Measurements from ENCODE around the gene KCNN3.

The KCNN3 gene

DNA sequence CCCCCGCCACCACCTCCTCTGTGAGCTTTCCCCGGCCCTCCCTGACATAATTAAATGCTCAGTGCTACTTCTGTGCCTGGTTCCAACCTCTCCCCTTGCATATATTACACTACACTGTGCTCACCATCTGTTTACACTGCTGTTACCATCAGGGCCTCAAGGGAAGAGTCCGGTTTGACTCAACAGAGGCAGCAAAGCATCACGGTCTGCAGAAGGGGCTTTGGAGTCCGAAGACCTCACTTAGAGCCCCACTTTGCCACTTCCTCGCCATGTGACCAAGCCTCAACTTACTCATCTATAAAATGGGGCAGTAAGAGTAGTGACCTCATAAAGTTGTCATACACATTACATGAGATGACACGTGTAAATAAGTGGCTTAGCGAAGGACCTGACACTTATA, 27.4 kb downstream of the KCNN3 start:
- no peak for DNase-seq (ENCODE audit: low read depth in 2 of 2, low spot score in 1 of 2)

DNA sequence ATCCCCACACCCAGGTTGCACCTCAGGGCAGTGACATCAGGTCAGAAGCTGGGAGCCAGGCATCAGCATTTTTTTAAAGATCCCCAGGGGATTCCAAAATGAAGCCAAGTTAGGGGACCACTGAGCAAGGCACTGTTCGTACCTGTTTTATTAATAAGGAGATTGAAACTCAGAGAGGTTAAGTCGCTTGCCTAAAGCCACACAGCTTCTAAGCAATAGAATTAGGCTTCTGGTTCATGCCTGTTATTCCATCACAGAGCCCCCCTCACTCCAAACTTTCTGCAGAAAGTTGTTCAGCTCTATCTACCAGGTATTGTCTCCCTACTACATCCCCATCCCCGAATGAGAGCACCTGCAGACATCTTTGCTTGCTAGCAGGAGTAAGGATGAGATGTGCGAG, 28.7 kb downstream of the KCNN3 start:
- DNase-seq (ENCODE audit: low read depth in 2 of 2, low spot score in 1 of 2), result no peak

DNA sequence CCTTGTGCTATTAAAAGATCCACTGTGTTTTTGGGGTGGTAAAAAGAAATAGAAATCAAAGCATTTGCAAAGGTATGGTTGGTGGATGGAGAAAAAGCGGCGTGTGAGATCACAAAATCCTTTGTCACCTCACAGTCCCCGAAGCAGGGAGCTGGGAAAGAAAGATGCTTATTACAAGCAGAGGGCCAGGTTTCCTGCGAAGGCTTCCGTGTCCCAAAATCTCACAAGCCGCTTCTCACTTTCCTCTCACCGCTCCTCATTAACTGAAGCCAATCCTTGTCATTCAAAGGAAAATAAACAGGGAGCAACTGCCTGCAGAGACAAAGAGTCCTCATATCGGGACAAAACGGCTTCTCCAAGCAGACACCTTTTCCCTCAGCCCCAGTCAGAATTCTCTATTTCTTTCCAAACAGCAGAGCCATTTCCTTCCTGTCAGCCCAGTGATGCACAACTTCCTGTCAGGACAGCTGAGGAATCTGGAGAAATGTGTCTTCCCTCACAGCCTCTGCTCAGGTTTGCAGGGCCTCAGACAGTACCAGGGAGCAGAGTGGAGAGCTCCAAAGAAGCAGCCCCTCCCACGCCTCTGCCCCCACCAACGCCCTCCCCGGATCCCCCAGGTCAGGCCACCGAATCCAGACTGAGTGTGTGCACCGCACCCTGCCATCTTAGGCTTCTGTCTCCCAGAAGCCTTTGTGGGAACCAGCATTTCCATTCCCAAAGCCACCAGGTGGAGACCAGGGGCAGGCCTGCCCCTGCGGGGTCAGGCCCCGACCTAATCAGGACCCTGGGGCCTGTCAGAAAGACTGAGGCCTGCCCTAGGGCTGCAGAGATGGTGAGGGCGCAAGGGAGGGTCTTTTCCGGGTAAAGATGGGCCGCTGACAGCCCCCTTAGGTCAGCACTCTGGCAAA, 29.6 kb downstream of the KCNN3 start:
- DNase-seq (ENCODE audit: low read depth in 2 of 2, low spot score in 1 of 2), result no peak

DNA sequence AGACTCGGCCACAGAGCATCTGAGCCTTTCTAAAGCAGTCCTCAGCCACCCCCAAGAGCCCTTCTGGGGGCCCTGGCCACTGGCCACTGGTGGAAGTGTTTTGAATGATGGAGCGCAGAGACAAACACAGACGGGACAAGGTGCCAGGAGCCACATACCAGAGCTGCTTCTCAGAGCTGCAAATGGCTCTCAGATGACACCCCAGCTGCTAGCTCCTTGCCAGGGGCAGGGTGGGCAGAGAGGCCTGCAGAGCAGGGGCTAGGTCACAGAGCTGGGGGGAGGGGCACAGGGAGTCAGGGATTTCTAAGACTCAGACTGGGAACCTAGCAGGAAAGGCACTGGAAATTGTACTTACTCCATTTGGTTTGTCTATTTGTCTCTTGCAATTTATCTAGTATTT, 30.4 kb downstream of the KCNN3 start:
- DNase-seq (ENCODE audit: low read depth in 2 of 2, low spot score in 1 of 2), result no peak

DNA sequence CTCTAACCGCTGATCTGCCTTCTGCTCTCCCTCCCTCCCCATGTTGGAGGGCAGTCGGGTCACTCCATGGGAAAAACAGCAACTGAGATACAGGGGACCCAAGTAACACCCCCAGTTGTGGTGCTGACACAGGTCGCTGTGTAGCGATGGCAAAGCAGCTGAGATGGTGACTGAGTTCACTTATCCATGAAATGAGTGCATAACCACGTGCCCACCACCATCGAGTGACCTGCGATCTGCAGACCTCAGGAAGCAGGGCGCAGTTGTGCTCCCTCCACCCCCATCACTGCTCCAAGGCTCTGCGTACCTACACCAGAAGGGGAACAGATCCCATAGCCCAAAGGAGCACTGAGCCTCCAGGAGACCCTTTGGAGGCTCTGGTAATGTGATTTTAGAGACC, 31.1 kb downstream of the KCNN3 start:
- no peak for DNase-seq (ENCODE audit: low read depth in 2 of 2, low spot score in 1 of 2)

DNA sequence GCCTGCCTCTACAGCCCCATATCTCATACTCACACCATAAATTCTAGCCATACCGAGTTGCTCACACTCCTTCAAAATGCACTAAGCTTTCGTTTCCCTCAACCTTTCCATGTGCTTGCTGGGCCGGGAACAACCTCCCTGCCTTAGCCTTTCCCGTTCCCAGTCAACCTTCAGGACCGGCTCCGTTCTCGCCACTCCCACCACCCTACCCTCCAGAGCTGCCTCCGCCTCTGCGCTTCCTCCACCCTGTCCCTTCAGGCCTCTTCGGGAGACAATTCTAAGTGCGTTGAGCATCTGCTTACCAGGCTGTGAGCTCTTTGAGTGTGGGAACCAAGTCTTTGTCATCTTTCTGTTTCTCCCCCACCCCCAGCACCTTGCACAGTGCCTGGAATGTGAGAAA, 31.6 kb downstream of the KCNN3 start:
- no peak for DNase-seq (ENCODE audit: low read depth in 2 of 2, low spot score in 1 of 2)

DNA sequence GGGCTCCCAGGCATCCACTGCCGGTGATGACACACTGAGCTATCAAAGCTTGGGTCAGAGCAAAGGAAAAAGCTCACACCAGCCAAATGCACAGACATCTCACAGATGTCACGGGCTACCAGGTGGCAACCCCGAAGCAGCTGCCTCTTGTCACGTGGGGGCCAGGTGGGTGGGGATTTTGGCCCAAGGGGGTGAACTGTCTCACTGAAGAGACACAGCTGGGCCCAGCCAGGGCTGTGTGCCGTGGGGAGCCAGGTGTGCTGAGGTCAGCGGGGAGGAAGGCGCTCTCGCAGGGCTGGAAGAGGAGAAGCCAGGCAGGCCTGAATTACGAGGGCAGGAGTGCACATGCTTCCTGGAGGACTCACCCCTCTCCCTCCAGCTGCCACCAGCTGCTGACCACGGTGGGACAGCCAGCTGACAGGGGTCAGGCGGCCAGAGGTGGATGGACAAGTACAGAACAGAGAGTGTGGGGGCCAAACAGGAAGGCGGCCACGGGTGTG, 32.4 kb downstream of the KCNN3 start:
- DNase-seq (ENCODE audit: low read depth in 2 of 2, low spot score in 1 of 2), result no peak

DNA sequence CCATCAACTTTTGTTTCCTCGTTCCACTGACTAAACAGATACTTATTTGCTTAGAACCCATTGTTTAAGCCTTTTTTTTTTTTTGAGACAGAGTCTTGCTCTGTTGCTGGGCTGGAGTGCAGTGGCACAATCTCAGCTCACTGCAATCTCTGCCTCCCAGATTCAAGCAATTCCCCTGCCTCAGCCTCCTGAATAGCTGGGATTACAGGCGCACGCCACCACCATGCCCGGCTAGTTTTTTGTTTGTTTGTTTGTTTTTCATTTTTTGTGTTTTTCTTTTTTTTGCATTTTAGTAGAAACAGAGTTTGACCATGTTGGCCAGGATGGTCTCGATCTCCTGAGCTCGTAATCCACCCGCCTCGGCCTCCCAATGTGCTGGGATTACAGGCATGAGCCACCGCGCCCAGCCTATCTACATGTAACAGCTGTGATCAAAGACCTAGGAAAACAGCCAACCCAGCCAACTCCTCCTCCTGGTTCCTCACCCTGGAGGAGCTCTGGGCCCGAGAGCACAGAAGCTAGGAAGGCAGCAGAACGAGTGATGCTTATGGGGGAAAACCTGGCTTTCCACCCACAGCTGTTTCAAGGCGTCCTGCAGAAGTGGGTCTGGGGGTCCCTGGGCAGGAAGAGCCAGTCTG, 32.9 kb downstream of the KCNN3 start:
- DNase-seq (ENCODE audit: low read depth in 2 of 2, low spot score in 1 of 2), result no peak

DNA sequence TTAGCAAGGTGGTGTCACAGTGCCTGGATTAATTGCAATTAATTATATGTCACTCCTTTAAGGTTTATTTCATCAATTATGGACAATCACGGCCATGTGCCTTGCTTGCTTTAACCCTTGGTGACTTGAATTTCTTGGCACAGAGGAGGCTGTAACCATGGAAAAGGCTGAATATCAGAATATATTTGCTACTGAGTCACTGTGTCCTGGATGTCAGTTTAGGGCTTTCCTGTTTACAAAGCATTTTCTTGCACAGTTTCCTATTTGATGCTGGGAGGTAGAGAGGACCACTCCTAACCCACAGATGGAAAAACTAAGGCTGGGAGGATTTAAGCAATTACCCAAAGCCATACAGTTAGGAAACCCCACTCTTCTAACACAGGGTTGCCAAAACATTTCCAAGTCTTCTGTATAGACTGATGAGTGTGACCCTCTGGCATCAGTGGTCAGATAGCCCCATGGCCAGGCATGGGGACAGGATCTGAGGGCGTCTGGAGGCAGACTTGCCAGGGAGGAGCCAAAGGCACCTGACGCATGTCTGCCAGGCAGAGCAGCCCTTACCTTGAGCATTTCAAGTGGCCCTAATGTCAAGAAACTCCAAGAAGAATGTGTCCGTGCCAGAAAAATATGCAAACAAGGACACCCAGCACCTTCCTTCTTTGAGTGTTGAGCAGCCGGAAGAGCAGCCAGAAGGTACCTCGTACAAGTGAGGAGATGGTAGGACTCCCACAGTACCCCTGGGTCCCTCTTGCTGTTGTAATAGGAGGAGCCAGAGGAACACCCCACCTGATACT, 34.4 kb downstream of the KCNN3 start:
- no peak for DNase-seq (ENCODE audit: low read depth in 2 of 2, low spot score in 1 of 2)

DNA sequence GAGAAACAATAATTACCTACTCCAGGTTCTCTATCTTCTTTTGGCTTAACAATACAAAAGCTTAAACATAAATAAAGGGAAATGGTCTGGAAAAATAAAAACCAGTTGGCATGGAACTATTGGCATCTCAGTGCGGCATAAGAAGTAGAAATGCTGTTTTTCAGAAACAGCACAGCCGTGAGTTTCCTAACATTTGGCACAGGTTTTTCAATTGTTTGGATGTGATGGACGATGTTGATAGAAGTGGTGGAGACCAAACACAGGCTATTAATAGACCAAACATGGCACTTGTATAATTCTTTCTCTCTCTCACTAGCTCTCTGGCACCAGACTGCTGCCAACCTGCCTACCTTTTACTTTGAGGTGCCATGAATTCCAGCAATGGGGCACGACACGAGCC, 36.2 kb downstream of the KCNN3 start:
- no peak for DNase-seq (ENCODE audit: low read depth in 2 of 2, low spot score in 1 of 2)

DNA sequence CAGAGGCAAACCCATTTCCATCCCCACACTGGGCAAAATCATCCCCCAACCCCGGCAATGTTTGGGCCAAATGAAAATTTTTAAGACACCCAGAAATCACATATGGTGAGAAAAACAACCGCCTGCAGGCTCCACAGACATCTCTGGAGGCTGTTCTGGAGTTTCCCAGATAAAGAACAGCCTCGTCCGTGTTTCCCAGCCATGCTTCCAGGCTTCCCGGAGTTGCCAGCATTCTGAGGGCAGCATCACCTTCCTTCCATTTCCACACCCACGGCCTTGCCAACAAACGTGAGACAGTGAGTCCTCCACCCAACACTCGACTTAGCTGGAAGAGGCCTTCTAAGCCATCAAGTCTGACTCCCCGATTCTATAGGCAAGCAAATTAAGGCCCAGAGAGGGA, 36.9 kb downstream of the KCNN3 start:
- DNase-seq (ENCODE audit: low read depth in 2 of 2, low spot score in 1 of 2), result no peak

DNA sequence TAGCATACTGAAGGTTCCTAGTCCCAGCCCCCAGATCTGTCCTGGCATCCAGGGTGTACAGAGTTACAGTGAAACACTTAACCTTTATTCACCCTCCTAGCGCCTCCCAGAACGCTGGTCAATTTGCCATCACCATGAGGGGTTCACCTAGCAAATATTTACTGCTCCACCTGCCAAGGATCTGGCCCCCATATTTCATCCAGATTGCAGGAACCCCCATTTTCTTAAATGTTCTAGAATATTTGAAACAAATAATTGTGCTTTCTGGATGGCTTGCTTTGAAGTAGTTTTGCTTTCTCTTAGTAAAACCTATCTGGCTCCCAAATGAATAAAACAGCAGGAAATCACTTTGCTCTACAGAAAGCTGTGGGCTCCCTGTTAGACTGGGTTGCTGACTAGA, 37.7 kb downstream of the KCNN3 start:
- DNase-seq (ENCODE audit: low read depth in 2 of 2, low spot score in 1 of 2), result no peak

DNA sequence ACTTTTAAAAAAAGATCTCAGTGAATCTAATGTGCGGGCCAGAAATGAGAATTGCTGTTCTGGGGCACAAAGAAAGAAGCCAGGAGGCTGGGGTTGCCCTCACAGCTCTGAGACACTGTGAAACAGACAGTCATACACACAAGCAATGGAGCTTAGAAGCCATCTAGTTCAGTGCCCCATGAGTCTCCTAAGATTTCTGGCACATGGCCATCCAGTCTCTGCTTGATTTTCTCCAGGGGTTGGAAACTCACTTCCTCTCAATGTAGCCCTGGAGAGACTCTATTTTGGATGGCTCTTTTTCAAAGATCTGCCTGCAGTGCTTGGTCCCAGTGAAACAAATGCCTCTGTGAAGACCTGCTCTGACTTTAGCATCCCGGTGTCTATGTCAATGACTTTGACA, 38.6 kb downstream of the KCNN3 start:
- DNase-seq (ENCODE audit: low read depth in 2 of 2, low spot score in 1 of 2), result no peak

DNA sequence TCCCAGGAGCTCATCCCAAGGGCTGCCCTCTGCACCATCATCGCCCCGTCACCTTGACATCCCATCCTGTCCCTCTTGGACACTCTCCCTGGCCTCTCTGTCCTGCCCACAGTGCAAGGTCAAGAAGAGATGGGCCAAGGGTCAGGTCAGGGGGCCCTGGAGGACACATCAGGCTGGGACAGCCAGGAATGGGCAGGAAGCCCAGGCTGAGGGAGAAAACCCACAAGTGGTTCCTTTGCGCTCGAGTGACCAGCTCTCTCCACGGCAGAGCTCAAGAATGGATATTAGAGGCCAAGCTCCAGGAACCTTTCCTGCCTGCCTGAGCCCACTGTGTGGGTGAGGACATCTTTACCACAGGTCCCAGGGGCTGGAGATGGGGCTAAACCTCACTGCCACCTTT, 41.0 kb downstream of the KCNN3 start:
- no peak for DNase-seq (ENCODE audit: low read depth in 2 of 2, low spot score in 1 of 2)

DNA sequence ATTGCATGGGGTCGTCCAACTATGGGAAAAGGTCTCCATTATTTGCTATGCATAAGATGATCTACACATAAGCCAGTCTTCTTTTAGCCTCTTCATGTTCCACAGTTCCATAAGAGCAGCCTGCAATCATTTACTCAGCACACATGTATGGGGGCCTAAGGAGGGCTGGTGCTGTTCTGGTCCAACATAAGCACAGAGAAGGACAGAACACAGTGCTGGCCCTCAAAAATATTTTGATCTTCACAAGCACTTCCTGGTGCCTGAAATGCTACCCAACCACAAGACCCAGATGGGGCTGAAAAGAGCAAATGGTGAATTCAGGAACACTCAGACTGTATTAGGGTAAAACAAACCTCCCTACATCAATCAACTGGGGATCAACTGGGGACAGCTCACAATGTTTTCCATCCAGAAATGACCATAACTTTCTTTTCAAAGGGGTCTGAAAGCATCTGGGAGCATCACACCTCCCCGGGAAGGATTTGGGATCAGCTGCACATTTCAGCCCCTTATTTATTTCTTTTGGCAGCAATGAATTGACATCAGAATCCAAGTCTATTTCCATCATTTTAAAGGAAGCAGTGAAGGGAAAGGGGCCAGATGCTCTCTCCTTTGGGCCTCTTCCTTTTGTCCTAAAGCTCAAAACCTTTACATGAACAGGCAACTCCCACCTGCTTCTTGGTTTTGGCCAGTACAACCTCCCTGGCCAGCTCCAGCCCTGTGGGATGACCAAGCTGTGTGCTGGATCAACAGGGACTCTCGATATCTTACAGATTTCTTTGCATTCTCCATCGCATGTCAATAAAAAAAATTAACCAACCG, 45.7 kb downstream of the KCNN3 start:
- no peak for DNase-seq (ENCODE audit: low read depth in 2 of 2, low spot score in 1 of 2)

DNA sequence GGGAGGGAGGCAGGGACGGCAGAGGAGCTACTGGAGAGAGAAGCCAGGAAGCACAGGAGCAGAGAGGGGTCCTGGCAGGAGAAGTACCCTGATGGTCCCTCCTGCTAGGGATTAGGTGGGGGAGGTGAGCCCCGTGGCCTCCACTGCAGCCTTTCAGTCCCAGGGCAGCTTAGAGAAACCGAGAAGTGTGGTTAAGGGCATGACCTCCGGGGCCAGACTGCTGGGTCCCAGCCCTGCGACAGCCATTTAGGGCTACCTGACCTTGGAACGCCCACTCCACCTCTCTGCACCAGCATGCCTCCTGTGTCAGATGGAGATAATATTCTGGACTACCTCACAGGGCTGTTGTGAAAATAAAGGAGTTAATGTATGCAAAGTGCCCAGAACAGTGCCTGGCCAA, 47.4 kb downstream of the KCNN3 start:
- no peak for DNase-seq (ENCODE audit: low read depth in 2 of 2, low spot score in 1 of 2)

DNA sequence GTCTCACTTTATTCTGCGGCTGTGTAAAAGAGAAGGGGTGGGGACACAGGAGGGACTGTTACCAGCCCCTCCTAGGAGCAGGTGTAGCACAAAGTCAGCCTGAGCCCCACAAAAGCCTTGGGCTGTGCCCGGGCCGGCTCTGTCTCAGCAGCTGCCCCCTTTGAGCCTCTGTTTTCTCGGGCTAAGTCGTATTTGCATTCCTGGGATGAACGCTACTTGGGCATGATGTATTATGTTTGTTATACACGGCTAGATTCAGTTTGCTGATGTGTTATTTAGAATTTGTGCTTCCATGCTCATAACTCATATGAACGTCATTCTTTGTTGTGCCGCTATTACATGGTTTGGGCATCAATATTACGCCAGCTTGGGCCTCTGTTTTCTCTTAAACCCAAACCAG, 47.8 kb downstream of the KCNN3 start:
- no peak for DNase-seq (ENCODE audit: low read depth in 2 of 2, low spot score in 1 of 2)

DNA sequence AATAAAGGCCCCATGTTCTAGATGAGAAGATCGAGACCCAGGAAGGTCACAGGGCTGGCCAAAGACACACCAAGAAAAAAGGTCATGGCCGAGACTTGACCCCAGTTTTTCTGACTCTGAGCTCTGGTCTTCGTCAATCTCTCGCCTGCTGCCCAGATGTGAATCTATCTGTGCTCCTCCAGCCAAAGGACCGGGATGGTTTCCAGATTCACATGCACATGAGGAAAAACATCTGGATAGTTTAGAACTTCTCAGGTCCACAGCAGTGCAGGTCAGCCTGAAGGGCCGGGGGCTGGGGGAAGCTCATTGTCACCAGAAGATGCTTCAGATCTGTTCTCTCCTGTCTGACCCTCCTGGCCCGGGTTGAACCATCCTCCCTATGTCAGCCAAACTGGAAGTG, 49.0 kb downstream of the KCNN3 start:
- DNase-seq (ENCODE audit: low read depth in 2 of 2, low spot score in 1 of 2), result no peak

DNA sequence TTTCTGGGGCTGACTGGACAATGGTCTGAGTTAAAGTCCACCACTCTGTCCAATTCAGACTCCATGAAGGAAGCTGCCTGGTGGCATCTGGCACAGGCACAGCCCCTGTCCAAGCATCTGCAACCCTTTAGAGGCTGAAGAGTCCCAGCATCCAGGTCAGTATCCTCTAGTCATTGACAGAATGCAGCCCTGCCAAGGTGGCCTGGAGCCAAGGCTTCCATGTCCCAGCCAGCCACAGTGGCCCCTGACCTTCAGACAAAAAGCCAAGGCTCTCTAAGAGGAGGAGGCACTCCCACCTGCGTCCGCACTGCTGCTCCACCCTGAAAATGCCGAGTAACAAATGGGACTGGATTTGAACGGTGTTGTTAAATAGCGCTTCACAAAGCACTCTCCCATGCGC, 49.4 kb downstream of the KCNN3 start:
- no peak for DNase-seq (ENCODE audit: low read depth in 2 of 2, low spot score in 1 of 2)

DNA sequence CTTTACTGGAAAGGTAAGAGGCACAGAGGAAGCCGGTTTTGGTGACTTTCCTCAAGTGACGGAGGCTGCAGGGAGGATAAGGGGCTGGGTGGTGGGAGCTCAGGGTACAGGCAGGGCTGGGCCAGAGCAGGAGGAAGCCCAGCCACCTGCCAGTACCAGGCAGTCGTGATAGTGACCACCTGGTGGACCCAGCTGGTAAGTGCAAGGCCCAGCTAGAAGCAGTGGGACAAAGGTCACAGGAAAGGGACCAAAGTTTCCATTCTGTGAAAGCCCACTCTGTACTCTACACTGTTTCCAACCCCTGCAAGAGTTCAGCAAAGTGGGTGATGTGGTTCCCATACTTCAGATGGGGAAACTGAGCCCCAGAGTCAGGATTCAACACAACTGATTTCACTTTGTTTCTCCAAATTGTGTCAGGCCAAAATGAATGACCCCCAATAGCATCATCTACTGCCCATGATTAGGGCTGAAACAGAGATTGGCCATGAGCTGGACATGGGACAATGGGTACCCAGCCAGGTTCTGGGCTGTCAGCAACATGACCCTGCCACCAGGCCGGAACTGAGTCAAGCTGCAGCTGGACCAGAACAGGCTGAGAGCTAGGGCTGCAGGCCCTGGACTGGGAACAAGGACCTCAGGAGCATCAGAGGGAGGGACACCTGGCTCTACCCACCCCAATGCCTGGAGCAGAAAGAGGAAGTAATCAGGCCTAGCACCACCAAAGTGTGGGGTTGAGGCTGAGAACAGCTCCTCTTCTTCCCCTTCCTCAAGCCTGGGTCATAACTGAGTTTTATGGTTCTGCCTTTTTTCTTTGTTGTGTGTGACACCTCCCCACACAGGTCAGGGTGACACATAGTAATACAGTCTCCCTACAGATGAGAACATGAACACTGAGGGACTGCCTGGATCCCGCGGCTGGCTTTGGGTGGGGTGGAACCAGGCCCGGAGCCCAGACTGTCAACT, 50.2 kb downstream of the KCNN3 start:
- DNase-seq (ENCODE audit: low read depth in 2 of 2, low spot score in 1 of 2), result no peak

All from stimulated activated CD8-positive, alpha-beta memory T cell treated with anti-CD3 and anti-CD28 coated beads, Interleukin-4, amount 100 ng/mL, for 1 hour (primary cell).